Stomach (tissue), 9 donors: Measurements from ENCODE around the gene ATP5F1B. TPM values are rescaled to one million over a fixed set of nuclear protein-coding genes. Genes with fewer than 3 reads are reported as not detected.
A peak's percentile ranks its signal among the peaks of the same experiment; 100 is the strongest.

Experiments
- DNase-seq, 2 donors: peaks; one replicate each; pipeline versions ENCODE4 v3.0.0 to v3.0.0-alpha.2; 2013 to 2019
- H3K27ac ChIP-seq, 5 donors: fragments of 200-600 bp in 4 of 5; sonication (generic) in 4 of 5; one replicate each; pipeline ENCODE4 v1.5.1; 2013 to 2019; ENCODE audit warnings: mild to moderate bottlenecking in 1 of 5, moderate library complexity in 1 of 5
- H3K27me3 ChIP-seq, 3 donors: fragments of 200-600 bp; sonication (generic); one replicate each; pipeline ENCODE4 v1.5.1; 2017 to 2019; ENCODE audit warnings: mixed run types in 1 of 3
- H3K36me3 ChIP-seq, 4 donors: fragments of 200-600 bp; sonication (generic); 1 replicate in 3 of 4; 2 replicates in 1 of 4; pipeline ENCODE4 v1.5.1; 2016 to 2019
- H3K4me1 ChIP-seq, 4 donors: fragments of 200-600 bp; sonication (generic); one replicate each; pipeline ENCODE4 v1.5.1; 2016 to 2019
- H3K4me3 ChIP-seq, 4 donors: fragments of 200-600 bp; sonication (generic) in 3 of 4; one replicate each; pipeline ENCODE4 v1.5.1; 2016 to 2019; ENCODE audit warnings: mild to moderate bottlenecking in 1 of 4
- H3K9me3 ChIP-seq, 4 donors: fragments of 200-600 bp; sonication (generic); one replicate each; pipeline ENCODE4 v1.5.1; 2016 to 2019
- EP300 ChIP-seq: sonication (generic); formaldehyde crosslinking; IDR thresholded peaks from one replicate; pipeline ENCODE4 v1.6.1; 2017; ENCODE audit warnings: antibody characterized with exemption
- POLR2A ChIP-seq, 4 donors: fragments of 450-650 bp; IDR thresholded peaks; one replicate each; pipeline ENCODE4 v1.6.1; 2016; ENCODE audit warnings: antibody characterized with exemption in 4 of 4, control low read depth in 2 of 4, mild to moderate bottlenecking in 1 of 4, moderate library complexity in 1 of 4
- POLR2AphosphoS5 ChIP-seq, 3 donors: sonication (generic); formaldehyde crosslinking; IDR thresholded peaks; one replicate each; pipeline ENCODE4 v1.6.1; 2016; ENCODE audit warnings: antibody characterized with exemption in 3 of 3
- WGBS, 5 donors: extraction: QIAGEN DNeasy Blood & Tissue Kit in 3 of 5; methylation state at CpG; one replicate each; pipeline versions ENCODE4 v1.1.5 to v1.1.7; 2013 to 2018; 5-methylcytosine and 5-hydroxymethylcytosine counted together
- intact Hi-C: fragments of 100-400 bp; cut with DNase I; formaldehyde crosslinking; loops from one replicate; pipeline ENCODE4 v1.15.1; 2023; ENCODE audit warnings: low total_unique reads
- polyA plus RNA-seq, 3 donors: library from polyadenylated mRNA; stranded (reverse); fragments of 200-250 nt; gene quantifications; one replicate each; pipeline ENCODE4 v1.2.3, GENCODE V29; 2013
- total RNA-seq, 5 donors: library from RNA; depleted of rRNA; stranded (reverse); fragments of >200 nt; gene quantifications; one replicate each; pipeline versions ENCODE4 v1.1.0 to v1.2.3, GENCODE V29; 2014 to 2016
- TF ChIP-seq, protein P1 (sequence below), 7 experiments: fragments of 450-650 bp in 4 of 7; fragments of 200-600 bp in 3 of 7; sonication (generic) in 3 of 7; IDR thresholded peaks; one replicate each; pipeline ENCODE4 v1.5.1; 2016 to 2019; ENCODE audit warnings: antibody characterized with exemption in 7 of 7, control low read depth in 2 of 7, mild to moderate bottlenecking in 1 of 7
- donor health status: healthy with polysubstance abuse.
- donor health status: Bipolar disorder and iron deficiency.
- donor health status: healthy.

ATP5F1B gene
- total and polyA plus RNA-seq, 8 donors: 183 to 604 (median 478) TPM

DNA sequence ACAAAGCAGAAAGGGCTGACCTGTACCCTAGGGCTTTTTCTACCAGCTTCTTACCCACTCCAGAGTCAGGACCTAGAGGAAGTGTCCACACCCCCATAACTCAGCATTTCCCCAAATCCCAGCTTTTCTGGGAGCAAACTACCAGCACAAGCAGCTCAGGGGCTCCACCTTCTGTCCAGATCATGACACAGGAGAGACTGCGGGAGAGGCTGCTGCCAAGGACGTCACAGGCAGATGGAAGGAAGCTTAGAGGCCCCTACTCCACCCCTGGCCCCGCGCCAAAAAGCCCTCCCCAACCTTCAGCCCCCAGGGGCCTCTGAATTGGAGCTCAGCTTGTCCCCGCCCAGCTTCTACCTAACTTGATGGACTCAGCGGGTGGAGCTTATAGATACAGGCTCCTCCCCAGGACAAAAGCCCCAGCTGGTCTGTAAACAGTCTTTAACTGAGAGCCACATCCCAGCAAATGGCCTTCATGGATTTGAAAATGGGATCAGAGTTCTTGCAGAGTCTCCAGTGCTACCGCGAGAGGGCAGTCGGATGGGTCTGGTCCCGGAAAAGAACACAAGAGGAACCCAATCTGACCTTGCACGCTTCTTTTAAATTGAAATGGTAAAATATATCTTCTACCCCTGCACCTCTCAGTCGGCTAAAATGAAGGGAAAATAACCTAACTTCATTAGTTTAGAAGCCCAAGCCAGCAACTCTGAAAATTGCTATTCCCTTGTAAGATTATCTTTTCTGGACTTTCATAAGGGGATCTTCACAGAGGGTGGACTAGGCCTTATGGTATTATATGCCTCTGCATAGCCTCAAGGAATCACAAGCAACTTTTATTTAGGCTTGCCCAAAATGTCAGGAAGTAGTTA lies 8.9 kb downstream of the ATP5F1B start:
- TF ChIP-seq EP300 (no peak), POLR2A (IDR thresholded peaks at IDR 0.05) (no peak), POLR2AphosphoS5 (IDR thresholded peaks at IDR 0.05) (peak; percentile 47 to 87 (median 53))
- TF ChIP-seq, protein P1, sequence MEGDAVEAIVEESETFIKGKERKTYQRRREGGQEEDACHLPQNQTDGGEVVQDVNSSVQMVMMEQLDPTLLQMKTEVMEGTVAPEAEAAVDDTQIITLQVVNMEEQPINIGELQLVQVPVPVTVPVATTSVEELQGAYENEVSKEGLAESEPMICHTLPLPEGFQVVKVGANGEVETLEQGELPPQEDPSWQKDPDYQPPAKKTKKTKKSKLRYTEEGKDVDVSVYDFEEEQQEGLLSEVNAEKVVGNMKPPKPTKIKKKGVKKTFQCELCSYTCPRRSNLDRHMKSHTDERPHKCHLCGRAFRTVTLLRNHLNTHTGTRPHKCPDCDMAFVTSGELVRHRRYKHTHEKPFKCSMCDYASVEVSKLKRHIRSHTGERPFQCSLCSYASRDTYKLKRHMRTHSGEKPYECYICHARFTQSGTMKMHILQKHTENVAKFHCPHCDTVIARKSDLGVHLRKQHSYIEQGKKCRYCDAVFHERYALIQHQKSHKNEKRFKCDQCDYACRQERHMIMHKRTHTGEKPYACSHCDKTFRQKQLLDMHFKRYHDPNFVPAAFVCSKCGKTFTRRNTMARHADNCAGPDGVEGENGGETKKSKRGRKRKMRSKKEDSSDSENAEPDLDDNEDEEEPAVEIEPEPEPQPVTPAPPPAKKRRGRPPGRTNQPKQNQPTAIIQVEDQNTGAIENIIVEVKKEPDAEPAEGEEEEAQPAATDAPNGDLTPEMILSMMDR (IDR thresholded peaks at IDR 0.05): peak in 5 of 7 experiments; percentile 38 to 62 (median 55)
- H3K4me3 ChIP-seq: peak overlapping the region; percentile 80 to 95 (median 86)
- DNase-seq: peak; percentile 97 to 100
- intact Hi-C loops: loop anchor here (10.0 kb wide), 1 partner anchor 48 kb away; the partner anchor contains the start of gene PTGES3
- peak overlapping the region; percentile 89 to 96 (median 95) for H3K27ac ChIP-seq
- H3K9me3 ChIP-seq: no peaks in the 10 kb centered on the region
- H3K36me3 ChIP-seq: peaks cover 44 to 46% (median 45%) of the 10 kb centered on the region in 4 donors
- peaks cover 36 to 86% (median 66%) of the 10 kb centered on the region in 4 donors for H3K4me1 ChIP-seq
- WGBS, 5 donors: 3 to 5% (median 4%) methylated on average over 12 of the region's 12 CpGs
- H3K27me3 ChIP-seq: no peaks in the 10 kb centered on the region

DNA sequence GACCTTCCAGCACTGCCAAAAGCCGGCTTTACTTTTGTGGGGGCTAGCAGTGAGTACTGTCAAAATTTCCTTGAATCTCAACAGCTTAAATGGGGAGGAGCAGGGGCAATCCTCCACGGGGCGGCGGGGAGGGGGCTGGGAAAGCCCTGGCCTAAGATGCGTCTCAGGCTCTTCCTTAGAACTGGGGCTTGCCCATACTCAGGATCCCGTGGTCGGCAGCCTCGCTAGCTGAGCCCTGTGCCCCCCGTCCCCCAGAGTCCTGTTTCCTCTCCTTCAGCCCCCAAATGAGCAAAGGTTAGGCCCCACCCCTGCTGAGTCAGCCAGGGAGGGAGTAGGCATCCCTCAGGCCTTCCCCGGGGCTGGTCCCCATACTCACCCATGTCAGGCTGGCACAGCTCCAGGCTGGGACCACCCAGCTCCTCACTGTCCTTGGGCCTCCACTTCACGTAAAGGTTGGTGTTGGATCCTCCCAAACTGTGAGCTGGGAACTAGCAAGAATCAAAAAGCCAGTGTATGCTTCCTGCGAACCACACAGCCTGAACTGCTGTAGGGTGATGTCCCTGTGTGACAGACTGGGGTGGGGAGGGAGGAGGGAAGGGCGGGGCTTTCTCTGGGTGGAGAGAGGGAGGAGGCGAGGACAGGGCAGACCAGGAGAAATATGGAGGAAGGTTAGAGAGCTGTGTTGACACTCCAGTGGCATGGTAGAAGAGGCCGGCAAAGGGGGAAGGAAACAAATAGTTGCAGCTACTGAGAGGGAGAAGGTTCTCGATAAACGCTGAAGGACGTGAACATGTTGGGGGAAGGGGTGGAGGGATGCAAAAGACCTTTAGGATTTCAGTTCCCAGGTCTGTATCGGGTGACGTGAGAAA lies 9.7 kb downstream of the ATP5F1B start:
- peak overlapping the region; percentile 80 to 95 (median 86) for H3K4me3 ChIP-seq
- H3K9me3 ChIP-seq: no peaks in the 10 kb centered on the region
- TF ChIP-seq, protein P1 (IDR thresholded peaks at IDR 0.05): no peak
- TF ChIP-seq POLR2A (IDR thresholded peaks at IDR 0.05) (peak in 2 of 4 donors; percentile 30 to 45), POLR2AphosphoS5 (IDR thresholded peaks at IDR 0.05) (peak; percentile 72 to 84 (median 79)), EP300 (no peak)
- peaks cover 35 to 37% (median 36%) of the 10 kb centered on the region in 4 donors for H3K36me3 ChIP-seq
- H3K27ac ChIP-seq: peak overlapping the region; percentile 89 to 96 (median 95)
- peaks cover 42 to 88% (median 66%) of the 10 kb centered on the region in 4 donors for H3K4me1 ChIP-seq
- DNase-seq: peak; percentile 88 to 96
- no peaks in the 10 kb centered on the region for H3K27me3 ChIP-seq
- intact Hi-C loops: loop anchor here (10.0 kb wide), 1 partner anchor 49 kb away; the partner anchor contains the start of gene PTGES3
- 2 to 5% (median 3%) methylated on average over 20 of the region's 20 CpGs for WGBS, 5 donors

DNA sequence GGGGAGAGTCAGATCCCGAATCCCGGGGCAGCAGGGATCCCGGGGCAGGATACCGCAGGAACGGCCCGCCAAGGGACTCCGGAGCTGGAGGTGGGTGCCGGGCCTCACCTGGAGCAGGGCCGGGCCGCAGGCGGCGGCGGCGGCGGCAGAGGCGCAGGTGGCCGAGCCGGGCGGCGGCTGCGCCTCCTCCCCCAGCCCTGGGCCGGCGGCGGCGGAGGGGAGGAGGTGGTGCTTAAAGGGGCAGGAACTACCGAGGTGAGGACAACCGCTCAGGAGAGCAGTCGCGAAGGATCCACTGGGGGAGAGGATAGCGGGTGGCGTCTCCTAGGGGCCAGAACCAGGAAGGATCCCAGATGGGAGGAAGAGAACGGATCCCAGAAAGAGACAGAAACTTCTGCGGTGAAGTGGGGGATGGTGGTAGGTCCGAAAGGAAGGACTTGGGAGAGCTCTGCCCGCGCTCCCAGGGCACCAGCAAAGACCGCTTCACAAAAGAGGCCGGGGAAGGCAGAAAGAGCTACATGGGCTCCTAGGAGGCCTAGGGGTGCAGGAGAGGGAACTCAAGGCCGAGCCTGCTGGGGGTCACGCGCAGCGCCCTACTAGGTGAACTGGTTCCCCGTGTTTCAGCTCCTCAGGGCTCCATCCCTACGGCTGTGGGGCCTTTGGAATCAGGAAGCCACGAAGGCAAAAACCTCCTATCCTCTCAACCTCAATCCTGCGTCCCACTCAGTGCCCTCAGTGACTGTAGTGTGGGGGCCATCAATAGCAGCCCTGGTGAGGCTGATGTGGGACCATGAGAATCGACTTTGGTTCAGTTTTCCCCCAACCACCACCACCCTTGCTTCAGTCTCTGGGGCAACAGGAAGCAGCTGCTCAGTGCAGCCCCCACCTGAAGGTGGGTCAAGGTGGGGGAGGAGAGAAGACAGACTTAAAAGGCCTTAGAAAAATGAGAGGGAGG lies 10.7 kb downstream of the ATP5F1B start:
- Histone ChIP-seq H3K27ac (peak overlapping the region; percentile 89 to 96 (median 95)), H3K36me3 (peaks cover 26 to 28% (median 27%) of the 10 kb centered on the region in 4 donors), H3K9me3 (no peaks in the 10 kb centered on the region), H3K4me1 (peaks cover 49 to 89% (median 71%) of the 10 kb centered on the region in 4 donors), H3K4me3 (peak overlapping the region; percentile 80 to 95 (median 86)), H3K27me3 (no peaks in the 10 kb centered on the region)
- TF ChIP-seq POLR2AphosphoS5 (IDR thresholded peaks at IDR 0.05) (peak in 2 of 3 donors; percentile 75 to 83), EP300 (no peak), POLR2A (IDR thresholded peaks at IDR 0.05) (no peak)
- TF ChIP-seq, protein P1 (IDR thresholded peaks at IDR 0.05): peak in 1 of 7 experiments; percentile 21
- intact Hi-C loops: loop anchor here (10.0 kb wide), 1 partner anchor 50 kb away; the partner anchor contains the start of gene PTGES3
- peak; percentile 80 to 91 for DNase-seq
- WGBS, 5 donors: 1% methylated on average over 22 to 47 of the region's 47 CpGs
